ENCODE measurements around the gene SORL1.

SORL1 gene

DNA sequence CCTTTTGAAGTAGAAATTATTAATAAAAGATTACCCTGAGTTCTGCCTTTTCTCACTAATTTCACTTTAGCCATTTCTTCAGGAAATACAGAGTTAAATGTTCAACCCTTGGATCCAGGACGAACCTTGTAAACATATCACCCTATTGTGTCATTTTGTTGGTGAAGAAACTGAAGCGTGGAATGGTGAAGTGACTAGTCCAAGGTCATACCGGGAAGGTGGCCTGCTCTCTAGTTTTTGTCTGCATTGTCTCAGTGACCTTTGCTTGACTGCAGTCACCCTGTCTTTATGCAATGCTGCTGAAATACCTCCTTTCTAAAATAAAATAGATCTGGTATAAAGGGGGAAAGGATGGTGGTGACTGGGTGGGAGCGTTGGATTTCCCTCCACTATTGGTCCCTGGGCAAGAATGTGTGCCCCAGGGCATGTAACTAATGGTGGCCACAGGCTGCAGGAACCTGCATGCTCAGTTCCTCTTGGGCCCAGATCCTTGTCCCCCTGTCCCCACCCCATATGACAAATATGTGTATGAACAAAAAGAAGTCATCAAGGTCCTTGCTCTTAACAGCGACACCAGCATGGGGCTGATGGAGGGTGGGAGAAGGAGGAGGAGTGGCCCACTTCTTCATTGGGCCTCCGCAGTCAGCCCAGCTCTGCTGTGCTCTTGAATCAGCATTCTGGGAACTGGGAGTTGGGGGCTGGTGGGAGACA, 1.6 kb downstream of the SORL1 start:
- DNase-seq (ENCODE audit: low read depth) = no peak

DNA sequence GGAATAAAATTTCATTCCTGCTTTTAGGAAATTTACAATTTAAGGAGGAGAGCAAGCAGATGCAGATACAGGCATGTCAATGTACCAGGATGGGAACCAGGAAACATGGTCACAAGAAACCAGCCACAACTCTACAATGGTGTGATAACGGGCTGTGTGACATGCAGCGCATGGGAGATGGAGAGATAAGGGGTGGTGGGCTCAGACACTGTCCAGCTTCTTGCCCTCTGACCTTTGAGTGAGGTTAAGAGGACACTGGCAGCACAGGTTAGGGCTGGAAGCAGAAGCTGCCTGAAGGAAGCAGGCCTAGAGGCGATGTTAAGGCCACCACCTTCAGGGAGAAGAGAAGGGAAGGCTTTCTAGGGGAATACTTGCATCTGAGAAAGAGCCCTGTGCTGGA, 3.0 kb downstream of the SORL1 start:
- DNase-seq (ENCODE audit: low read depth) = no peak

DNA sequence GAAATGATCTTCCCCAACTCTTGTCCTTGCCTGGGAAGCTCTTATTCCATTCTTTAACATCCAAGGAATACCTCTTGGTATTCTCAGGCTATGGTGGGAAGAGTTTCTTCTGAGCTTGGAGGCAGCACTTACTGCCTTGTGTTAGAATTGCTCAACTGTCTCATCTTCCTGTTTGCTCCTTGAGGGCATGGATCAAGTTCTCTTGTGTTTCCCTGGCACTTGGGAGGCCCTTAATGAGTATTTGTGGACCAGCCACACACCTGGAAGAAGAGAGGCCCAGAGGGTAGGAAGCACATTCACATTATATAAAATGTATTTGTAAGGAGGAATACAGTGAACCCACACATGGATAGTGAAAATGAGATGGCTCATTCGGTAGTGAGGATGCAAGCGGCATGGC, 4.0 kb downstream of the SORL1 start:
- no peak for DNase-seq (ENCODE audit: low read depth)

DNA sequence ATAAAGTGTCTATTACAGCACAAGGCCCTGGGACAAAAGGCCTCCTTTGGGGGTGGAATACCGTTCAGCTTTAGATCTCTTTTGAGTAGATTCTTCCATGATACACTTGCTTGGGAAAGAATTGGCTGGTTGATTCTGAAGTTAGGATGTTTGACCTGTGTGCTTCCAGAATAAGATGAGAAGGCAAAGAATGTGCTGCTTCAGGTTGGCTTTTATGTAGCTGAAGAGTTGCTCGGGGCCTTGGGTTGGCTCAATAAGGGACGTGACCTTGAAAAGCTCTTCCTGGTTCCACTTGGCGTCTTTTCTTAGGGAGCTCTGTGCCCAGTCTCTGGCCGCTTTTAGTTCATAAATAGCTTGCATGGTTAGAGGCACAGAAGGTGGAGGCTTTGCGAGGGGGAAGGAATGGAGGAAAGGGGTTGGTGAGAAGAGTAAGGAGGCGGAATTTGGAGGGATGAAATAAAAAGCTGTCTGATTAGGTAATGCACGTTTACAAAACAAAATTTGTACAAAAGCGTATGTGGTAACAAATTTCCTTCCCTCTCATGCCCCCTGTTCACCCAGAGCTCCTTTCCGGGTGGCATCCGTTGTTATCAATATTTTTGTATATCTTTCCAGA, 4.8 kb downstream of the SORL1 start:
- DNase-seq (ENCODE audit: low read depth) = no peak

DNA sequence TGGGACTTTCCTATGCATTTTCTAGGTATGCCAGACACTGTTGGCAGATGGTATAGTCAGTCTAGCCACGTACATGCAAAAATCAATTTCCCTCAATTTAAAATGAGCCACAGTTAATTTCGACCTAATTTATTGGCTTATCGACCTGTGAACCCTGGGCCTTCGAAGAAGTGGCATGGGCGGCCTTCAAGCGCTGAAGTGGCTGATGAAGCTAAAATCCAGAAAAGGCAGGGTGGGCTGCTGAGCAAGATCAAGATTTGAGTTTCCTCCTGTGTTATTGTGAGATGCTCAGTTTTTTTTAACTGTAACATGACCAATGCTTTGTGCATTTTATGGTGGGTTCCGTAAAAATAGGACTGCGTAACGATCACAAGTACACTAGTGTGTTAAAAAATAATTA, 6.4 kb downstream of the SORL1 start:
- DNase-seq (ENCODE audit: low read depth) = no peak

DNA sequence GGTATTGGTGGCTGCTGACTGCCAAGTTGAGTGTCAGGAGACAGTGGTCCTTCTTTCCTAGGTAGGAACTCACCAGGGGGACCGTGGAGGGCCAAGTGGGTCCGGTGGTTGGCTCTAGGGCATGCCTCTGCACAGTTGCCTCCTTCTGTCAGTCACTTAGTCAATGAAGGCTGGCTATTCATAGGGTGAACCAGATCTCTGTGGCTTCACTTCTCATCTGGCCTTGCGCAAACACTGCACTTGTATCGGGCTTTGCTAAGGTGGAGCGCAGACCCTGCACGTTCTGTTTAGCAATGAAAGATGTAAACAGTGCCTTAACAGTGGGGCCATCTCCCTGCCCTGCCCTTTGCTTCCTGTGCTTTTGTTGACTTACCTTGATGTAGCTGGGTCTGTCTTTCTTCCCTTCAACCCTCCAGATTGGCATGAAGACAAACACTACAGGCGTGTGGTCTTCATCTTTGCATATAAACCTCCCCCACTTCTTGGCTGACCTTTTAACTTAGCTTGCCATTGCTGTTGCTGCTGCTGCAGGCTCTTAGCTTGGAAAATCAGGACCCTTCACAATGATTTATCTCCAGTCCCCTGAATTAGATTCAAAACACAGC, 7.4 kb downstream of the SORL1 start:
- no peak for DNase-seq (ENCODE audit: low read depth)

DNA sequence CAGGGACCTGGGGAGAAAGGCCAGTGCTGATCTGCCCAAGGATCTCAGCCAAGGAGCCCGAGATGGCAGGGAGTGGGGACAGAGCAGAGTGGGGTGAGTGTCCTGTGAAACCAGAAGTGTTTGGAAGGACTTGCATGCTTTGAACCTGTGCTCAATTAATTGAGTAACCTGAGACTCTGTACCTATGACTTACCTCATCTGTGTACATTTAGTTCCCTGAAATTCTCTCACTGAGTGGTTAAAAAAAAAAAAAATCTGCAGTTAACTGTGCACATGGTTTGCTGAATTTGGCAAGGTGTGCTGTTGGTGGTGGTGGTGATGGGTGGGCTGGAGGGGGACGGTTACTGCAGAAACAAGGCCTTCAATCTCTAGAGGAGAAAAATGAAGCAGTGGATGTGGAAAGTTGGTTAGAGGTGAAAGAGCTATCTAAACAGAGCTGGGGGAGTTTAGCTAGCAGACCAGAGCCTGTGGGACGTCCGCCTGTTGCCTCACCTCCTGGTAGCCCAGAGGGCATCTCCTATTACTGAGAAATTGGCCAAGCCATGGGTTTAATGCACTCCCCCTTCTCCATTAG, 8.9 kb downstream of the SORL1 start:
- no peak for DNase-seq (ENCODE audit: low read depth)

DNA sequence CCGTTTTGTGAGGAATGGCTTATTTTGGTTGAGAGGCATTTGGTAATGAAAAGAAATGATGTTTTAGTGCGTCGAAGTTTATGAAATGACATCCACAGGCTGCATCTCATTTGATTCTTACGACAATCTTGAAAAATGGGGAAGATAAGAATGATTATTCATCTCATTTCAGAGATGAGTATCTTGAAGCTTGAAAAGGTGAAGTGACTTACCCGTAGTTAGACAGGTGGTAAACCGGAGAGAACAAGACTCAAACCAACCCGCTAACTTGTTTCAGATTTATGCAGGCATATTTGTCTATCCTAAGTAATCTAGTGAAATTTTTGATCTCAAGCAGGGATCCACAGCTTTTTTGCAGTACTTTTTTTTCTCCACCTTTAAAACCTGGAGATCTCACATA, 9.7 kb downstream of the SORL1 start:
- no peak for DNase-seq (ENCODE audit: low read depth)

DNA sequence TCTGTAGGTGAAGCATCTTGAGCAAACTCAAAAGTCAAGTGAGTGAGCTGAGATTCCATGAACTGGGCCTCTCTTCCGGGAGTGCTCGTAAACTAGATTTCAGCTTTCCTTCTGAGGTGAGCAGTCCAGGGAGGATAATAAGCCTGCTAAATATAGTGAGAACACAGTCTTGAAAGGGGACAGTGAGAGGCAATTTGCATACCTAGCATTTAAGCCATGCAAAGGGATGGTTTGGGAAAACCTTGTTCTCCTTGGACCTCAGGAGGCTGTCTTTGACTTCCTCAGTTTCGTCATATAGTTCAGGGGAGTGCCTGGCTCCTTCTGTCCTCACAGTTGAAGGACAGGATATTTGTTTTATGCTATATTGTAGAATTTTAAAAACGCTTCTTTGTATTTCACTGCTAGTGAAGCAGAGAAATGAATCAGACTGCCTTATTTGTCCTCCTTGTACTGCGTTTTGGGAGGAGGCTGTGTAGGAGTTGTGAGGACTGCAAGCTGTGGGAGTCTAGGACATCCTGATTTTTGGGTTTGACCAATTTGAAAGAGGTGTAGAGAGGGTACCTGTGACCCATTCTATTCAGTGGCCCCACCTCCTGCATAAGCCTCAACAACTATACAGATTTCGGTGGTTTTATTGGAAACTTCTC, 11.7 kb downstream of the SORL1 start:
- no peak for DNase-seq (ENCODE audit: low read depth)

DNA sequence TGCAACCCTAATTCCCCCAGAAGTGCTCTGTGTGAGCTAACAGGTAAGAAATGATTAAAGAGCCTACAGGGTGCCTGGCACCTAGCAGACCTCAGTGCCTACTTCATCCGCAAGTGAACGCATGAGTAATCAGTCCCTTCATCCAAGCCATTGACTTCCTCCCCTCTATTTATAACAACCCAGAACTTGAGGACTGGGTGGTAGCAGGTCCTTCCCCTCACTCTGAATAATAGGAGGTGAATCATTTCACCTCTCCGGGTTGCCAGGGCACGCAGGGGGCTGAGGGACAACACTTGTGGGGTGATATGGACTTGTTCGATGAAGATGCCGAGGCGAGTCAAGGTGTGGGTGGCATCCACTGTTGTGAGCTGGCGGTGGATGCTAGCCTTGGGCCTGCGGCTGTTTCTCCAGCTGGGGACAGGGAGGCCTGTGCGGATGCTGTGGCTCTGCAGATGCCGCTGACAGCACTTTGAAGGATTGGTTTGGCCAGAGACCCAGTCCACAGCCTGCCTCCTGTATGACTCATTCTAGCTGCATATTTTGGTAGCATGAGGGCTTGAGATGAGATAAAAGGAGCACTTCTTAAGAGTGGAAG, 12.3 kb downstream of the SORL1 start:
- DNase-seq (ENCODE audit: low read depth) = peak; percentile 94

DNA sequence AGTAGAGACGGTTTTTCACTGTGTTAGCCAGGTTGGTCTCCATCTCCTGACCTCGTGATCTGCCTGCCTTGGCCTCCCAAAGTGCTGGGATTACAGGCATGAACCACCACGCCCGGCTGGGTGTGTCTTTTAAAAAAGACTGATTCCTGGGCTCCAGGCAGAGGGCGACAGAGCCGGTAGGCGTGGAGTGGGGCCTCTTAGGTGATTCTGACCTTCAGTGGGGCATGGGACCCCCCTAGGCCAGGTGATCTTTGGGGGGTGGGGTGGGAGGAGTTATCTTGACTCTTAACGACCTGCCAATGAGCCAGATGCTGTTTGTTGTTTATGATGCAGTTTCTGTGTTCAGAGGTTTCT, 13.6 kb downstream of the SORL1 start:
- no peak for DNase-seq (ENCODE audit: low read depth)

DNA sequence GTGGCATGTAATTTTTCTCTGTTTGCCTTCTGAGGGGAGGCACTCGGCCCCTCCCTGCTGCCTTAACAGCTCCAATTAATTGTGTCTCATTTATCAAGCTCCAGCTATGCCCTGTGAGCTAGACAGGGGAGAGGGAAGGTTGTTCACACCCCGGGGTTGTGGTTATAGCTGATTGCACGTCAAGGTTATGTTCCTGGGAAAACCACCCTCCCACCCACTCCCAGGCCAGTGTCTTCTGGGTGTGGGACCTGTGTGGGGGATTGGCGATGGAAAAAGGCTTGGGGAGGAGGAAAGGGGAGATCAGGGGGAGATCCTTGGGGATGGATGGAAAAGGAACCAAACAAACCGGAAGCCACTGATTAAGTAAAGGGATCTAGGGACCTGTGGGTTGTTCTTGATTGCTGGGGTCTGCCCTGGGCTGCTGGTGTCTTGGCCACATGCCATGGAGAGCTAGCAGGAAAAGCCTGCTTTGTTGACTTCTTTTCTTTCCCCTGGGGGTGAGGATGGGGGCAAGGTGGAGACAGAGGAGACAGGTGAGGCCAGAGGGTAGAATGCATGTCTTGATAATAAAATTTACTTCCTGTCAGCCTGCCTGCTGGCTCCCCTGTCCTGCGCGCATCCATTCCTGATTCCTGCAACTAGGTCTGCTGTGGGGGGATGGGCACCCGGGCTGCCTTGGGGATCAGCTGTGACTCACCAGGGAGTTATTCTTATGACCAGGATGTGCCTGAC, 14.1 kb downstream of the SORL1 start:
- DNase-seq (ENCODE audit: low read depth) = peak; percentile 98

DNA sequence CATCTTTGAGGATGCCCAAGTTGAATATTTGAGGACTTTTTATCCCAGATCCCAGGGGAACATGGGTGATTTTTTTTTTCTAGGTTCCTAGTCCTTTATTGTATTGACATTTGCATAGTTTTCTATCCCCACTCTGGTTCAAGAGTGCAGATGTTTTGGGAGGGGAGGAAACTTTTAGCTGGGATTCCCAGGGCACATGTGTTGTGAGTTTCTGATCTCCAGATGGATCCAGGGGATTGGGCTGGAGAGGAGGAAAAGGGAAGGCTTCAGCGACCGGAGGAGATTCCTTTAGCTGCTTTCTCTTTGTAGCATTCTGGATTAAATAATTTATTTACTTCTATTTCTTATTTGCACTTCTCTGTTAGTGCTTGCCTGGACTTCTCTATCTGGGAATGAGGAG, 15.4 kb downstream of the SORL1 start:
- no peak for DNase-seq (ENCODE audit: low read depth)

DNA sequence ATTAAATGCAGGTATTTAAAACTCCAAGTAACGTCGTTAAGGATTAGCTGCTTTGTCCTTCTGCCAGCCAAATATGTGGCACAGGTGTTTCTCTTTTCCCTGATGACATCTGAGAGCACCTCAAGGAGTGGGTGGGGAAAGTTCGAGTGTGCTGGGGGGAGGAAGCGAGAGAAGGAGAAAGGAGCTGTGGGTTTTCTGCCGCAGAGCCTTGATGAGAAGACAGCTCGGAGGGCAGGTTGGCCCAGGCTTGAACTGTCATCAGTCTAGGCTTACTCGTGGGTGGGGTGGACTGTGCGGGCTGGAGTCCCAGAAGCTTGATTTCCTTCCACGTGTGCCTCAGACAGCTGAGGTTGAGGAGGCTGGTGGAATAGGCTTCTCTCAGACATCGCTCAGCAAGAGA, 15.9 kb downstream of the SORL1 start:
- DNase-seq (ENCODE audit: low read depth) = no peak

DNA sequence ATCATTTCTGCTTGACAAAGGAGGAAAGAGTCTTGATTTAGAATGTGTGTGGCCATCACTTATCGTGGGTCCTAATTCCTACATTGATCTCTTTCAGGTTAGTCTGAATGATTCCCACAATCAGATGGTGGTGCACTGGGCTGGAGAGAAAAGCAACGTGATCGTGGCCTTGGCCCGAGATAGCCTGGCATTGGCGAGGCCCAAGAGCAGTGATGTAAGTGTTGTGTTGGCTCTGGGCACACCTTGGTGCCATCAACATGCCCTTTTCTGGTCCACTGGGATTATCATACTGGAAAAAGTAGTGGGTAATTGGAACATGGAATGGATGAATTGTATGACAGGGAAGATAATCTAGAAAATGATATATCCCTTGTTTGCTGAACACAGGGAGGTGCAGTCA, 17.8 kb downstream of the SORL1 start:
- no peak for DNase-seq (ENCODE audit: low read depth)

DNA sequence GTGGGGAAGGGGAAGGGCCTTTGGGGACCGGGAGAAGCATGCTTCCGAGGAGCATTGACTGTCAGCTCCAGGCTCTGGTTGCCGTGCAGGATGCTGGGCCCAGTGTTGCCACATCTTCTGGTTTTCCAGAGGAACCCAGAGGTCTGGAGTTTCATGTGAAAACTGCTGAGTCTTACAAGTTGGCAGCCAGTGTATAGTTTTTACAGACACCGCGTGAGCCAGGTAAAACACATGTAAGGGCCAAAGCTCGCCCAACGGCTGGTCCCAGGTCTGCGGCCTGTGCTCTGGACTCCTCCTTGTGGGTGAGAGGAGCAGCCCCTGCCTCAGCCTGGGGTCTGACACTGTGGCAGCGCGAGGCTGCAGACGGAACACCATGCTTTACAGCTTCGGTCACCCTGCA, 19.1 kb downstream of the SORL1 start:
- DNase-seq (ENCODE audit: low read depth) = no peak

DNA sequence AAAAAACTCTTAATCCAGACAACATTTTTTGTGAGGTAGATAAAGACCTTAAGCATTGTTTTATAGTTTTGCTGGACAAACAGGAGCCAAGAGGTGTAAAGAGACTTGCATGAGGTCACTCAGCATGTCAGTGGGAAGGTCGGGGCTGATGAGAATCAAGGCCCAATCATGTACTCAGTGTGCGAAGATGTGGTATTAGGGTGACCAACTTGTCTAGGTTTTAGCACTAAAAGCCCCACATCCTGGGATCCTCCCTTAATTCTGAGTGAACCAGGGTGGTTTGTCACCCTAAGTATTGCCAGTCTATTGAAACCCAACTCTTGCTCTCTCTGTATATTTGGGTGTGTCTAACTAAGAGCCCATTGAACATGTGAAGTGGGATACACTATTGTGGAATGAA, 20.2 kb downstream of the SORL1 start:
- no peak for DNase-seq (ENCODE audit: low read depth)

DNA sequence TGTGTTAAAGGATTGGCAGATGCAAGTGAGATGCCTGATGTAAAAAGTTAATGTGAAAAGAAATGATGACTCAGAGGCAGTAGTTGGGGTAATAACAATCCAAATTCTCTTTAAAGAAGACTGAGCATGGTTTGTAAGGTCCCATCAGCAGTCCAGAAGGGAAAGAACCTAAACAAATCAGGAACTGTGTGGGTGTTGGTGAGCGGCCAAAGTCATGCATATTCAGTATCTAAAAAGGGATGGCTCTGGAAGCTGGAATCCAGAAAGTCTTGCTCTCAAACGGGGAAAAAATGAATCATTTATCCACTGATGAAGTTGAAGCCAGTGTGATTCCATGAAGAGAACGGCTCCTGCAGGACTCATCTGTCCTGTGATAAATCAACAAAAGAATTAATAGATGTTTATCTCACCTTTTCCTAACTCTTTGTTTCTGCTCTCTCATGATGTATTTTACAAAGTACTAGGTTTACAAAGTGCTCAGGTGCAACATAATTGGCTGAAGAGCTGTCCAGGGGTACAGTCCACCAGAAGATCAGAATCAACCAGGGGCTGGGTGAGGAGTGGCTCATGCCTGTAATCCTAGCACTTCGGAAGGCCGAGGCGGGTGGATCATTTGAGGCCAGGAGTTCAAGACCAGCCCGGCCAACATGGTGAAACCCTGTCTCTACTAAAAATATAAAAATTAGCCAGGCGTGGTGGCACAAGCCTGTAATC, 21.1 kb downstream of the SORL1 start:
- DNase-seq (ENCODE audit: low read depth) = peak; percentile 55

DNA sequence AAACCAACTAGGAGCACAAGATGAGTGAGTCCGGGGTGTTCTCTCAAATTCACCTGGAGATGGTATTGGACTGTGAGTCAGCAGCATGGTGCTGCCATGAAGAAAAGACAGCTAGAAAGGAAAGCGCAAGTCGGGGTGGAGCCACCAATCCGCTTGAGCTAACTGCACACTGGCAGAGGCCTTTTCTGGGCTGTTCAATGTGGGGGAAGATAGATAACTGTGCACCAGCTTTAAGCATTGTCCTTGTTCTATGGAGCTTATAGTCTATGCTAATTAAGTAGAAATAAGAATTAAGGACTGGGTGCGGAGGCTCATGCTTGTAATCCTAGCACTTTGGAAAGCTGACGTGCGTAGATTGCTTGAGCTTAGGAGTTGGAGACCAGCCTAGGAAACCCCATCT, 22.6 kb downstream of the SORL1 start:
- no peak for DNase-seq (ENCODE audit: low read depth)

DNA sequence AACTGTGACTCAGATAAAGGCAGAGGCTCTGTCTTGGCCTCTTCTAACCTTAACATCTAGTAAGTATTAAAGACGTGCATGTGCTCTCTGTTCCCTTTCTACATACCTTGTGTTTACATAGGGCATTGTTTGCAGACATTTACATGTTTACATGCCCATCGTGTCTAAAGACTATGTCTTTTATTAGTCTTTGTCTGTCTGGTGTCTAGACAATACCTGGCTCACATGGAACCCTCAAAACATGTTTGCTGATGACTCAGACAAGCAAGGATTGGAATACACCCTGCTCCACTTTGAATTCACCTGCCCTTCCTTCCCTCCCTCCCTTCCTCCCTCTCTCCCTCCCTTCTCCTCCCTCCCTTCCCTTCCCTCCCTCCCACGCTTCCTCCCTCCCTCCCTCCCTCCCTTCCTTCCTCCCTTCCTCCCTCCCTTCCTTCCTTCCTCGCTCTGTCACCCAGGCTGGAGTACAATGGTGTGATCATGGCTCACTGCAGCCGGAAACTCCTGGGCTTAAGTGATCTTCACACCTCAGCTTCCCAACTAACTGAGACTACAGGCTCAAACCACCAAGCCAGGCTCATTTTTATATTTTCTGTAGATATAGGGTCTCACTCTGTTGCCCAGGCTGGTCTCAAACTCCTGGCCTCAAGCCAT, 24.4 kb downstream of the SORL1 start:
- DNase-seq (ENCODE audit: low read depth) = no peak
